GM10248 (cell line): ENCODE results near the gene EXOC7.
"Not testable (repeated sequence)": the region's sequence is repeated elsewhere in the genome, so short reads cannot be mapped to it uniquely, and the experiment has no call there.

Experiments
- CTCF ChIA-PET: fragments of 300-600 bp; sonication (Branson Sonifier 250); formaldehyde crosslinking; extraction: SDS; loops from one replicate; lab custom pipeline; 2021; ENCODE audit warnings: antibody characterized with exemption; lab: Yijun Ruan, JAX
- POLR2A ChIA-PET: fragments of 350-650 bp; sonication (Branson Sonifier 250); formaldehyde crosslinking; extraction: SDS; loops from one replicate; lab custom pipeline; 2020; ENCODE audit warnings: antibody characterized with exemption; lab: Yijun Ruan, JAX
- DNase-seq: peaks from one replicate; pipeline ENCODE4 v3.0.0; 2012; ENCODE audit errors: extremely low spot score
- TF ChIP-seq, protein P1 (sequence below): IDR thresholded peaks from 2 replicates; pipeline ENCODE4 v1.5.1; 2012; ENCODE audit warnings: mild to moderate bottlenecking, low read depth; ENCODE audit errors: extremely low read depth, missing control alignments, control extremely low read depth

The EXOC7 gene

DNA sequence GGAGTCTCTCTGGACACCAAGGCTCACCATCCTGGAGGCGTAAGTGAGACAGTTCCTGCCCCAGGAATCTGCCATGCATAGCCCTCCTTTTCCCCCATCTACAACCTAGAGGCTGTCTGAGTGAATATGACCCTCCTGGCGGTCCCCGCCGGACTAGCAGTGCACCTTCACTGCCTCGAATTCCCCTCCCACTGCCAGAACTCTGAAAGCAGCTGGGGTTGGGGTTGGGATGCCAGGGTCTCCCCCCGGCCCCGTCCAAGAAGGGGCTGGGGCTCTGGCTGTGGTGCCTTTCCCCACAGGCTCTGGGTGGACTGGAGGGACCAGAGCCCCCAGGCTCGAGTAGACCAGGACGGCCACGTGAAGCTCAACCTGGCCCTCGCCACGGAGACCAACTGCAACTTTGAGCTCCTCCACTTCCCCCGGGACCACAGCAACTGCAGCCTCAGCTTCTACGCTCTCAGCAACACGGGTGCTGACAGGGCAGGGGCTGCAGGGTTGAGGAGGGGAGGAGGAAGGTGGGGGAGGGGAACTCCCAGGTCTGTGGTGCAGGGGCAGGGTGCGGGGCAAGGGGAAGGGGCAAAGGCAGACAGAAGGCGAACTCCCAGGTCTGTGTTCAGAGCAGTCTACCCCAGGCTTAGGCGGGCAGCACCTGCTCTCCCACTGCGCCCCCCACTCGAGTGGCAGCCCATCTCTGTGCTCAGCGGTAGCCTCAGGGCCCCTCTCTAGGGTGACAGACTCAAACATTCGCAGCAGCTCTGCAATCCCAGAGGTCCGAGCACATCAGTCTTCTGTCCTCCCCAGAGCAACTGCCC is 23.4 kb downstream of the EXOC7 start:
- ChIA-PET POLR2A (interaction anchor here (1.2 kb wide), 1 partner anchor 14 kb away, joined by 3 read pairs; no protein-coding TSS in a partner anchor), CTCF (interaction anchor here (1.0 to 1.9 kb wide), 5 partner anchors 15 to 200 kb away, joined by 3 to 9 read pairs (median 3); no protein-coding TSS in a partner anchor)
- TF ChIP-seq, protein P1, sequence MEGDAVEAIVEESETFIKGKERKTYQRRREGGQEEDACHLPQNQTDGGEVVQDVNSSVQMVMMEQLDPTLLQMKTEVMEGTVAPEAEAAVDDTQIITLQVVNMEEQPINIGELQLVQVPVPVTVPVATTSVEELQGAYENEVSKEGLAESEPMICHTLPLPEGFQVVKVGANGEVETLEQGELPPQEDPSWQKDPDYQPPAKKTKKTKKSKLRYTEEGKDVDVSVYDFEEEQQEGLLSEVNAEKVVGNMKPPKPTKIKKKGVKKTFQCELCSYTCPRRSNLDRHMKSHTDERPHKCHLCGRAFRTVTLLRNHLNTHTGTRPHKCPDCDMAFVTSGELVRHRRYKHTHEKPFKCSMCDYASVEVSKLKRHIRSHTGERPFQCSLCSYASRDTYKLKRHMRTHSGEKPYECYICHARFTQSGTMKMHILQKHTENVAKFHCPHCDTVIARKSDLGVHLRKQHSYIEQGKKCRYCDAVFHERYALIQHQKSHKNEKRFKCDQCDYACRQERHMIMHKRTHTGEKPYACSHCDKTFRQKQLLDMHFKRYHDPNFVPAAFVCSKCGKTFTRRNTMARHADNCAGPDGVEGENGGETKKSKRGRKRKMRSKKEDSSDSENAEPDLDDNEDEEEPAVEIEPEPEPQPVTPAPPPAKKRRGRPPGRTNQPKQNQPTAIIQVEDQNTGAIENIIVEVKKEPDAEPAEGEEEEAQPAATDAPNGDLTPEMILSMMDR: no peak
- no peak for DNase-seq

DNA sequence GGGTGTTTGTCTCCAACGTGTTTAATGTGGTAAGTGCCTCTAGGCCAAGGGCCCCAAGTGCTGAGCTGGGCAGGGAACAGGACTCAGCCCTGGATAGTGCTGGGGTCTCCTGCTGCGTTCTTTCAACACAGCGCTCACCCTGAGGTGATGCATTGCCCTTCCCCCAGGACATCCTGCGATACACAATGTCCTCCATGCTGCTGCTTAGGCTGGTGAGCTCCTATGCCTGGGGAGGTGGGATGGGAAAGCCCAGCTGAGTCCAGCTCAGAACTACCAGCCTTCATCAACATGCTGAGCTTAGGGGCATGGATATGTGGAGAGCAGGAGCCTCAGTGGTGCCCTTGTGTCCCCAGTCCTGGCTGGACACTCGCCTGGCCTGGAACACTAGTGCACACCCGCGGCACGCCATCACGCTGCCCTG is 24.0 kb downstream of the EXOC7 start:
- TF ChIP-seq, protein P1: no peak
- CTCF ChIA-PET: interaction anchor here (0.6 to 1.9 kb wide), 5 partner anchors 15 to 200 kb away, joined by 3 to 9 read pairs (median 3); no protein-coding TSS in a partner anchor
- POLR2A ChIA-PET: no interaction called here
- no peak for DNase-seq

GRCh38 chr17:76078860-76079534 is 24.6 kb downstream of the EXOC7 start, which contains the start of gene ZACN:
Gene ZACN, plus strand, starts transcription at chr17:76079182. Its CDS starts 83 bp downstream, at chr17:76079265.
- no peak for DNase-seq
- ChIA-PET POLR2A (no interaction called here), CTCF (interaction anchor here (0.6 to 1.9 kb wide), 5 partner anchors 16 to 319 kb away, joined by 3 to 9 read pairs (median 3); no protein-coding TSS in a partner anchor)
- TF ChIP-seq, protein P1: no peak

- ChIA-PET POLR2A (interaction anchor here (0.6 kb wide), 1 partner anchor 201 kb away, joined by 4 read pairs; no protein-coding TSS in a partner anchor), CTCF (interaction anchor here (0.6 to 1.1 kb wide), 3 partner anchors 64 to 320 kb away, joined by 3 to 4 read pairs (median 4); no protein-coding TSS in a partner anchor)
- DNase-seq: not testable (repeated sequence)
Measured at GRCh38 chr17:76078370-76078769, 25.2 kb downstream of the EXOC7 start.

- TF ChIP-seq, protein P1: no peak
- POLR2A ChIA-PET: interaction anchor here (0.6 to 0.7 kb wide), 3 partner anchors 202 to 219 kb away, joined by 4 to 6 read pairs (median 4); no protein-coding TSS in a partner anchor
- no peak for DNase-seq
- CTCF ChIA-PET: interaction anchor here (0.6 to 1.2 kb wide), 4 partner anchors 63 to 320 kb away, joined by 3 to 4 read pairs (median 4); no protein-coding TSS in a partner anchor
Measured at GRCh38 chr17:76077584-76078110, 25.9 kb downstream of the EXOC7 start.

DNA sequence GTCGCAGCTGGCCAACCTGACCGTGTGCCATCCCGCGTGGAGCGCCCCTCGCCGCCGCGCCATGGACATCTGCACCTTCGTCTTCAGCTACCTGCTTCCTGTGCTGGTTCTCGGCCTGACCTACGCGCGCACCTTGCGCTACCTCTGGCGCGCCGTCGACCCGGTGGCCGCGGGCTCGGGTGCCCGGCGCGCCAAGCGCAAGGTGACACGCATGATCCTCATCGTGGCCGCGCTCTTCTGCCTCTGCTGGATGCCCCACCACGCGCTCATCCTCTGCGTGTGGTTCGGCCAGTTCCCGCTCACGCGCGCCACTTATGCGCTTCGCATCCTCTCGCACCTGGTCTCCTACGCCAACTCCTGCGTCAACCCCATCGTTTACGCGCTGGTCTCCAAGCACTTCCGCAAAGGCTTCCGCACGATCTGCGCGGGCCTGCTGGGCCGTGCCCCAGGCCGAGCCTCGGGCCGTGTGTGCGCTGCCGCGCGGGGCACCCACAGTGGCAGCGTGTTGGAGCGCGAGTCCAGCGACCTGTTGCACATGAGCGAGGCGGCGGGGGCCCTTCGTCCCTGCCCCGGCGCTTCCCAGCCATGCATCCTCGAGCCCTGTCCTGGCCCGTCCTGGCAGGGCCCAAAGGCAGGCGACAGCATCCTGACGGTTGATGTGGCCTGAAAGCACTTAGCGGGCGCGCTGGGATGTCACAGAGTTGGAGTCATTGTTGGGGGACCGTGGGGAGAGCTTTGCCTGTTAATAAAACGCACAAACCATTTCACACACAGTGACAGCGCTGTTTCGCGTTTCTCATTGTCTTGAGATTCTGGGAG is 26.6 kb downstream of the EXOC7 start:
- ChIA-PET POLR2A (interaction anchor here (0.6 kb wide), 1 partner anchor 213 kb away, joined by 4 read pairs; no protein-coding TSS in a partner anchor), CTCF (interaction anchor here (1.2 kb wide), 1 partner anchor 223 kb away, joined by 3 read pairs; no protein-coding TSS in a partner anchor)
- TF ChIP-seq, protein P1: no peak

More for the DNA sequence above, 26.6 kb downstream of the EXOC7 start:
- no peak for DNase-seq
